ENCODE measurements around the gene RNF144B.

GRCh38 chr6:18451756-18452155, 64.6 kb downstream of the RNF144B start:
- TF ChIP-seq, protein P1, sequence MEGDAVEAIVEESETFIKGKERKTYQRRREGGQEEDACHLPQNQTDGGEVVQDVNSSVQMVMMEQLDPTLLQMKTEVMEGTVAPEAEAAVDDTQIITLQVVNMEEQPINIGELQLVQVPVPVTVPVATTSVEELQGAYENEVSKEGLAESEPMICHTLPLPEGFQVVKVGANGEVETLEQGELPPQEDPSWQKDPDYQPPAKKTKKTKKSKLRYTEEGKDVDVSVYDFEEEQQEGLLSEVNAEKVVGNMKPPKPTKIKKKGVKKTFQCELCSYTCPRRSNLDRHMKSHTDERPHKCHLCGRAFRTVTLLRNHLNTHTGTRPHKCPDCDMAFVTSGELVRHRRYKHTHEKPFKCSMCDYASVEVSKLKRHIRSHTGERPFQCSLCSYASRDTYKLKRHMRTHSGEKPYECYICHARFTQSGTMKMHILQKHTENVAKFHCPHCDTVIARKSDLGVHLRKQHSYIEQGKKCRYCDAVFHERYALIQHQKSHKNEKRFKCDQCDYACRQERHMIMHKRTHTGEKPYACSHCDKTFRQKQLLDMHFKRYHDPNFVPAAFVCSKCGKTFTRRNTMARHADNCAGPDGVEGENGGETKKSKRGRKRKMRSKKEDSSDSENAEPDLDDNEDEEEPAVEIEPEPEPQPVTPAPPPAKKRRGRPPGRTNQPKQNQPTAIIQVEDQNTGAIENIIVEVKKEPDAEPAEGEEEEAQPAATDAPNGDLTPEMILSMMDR (conservative IDR thresholded peaks at IDR 0.05; ENCODE audit: low read length), result no peak
- TF ChIP-seq EZH2phosphoT487 (IDR thresholded peaks at IDR 0.05; ENCODE audit: borderline replicate concordance), result no peak

All from Loucy (cell line).